Measurements from ENCODE around the gene STX16.
"Not testable (repeated sequence)": the region's sequence is repeated elsewhere in the genome, so short reads cannot be mapped to it uniquely, and the experiment has no call there.

Gene STX16

DNA sequence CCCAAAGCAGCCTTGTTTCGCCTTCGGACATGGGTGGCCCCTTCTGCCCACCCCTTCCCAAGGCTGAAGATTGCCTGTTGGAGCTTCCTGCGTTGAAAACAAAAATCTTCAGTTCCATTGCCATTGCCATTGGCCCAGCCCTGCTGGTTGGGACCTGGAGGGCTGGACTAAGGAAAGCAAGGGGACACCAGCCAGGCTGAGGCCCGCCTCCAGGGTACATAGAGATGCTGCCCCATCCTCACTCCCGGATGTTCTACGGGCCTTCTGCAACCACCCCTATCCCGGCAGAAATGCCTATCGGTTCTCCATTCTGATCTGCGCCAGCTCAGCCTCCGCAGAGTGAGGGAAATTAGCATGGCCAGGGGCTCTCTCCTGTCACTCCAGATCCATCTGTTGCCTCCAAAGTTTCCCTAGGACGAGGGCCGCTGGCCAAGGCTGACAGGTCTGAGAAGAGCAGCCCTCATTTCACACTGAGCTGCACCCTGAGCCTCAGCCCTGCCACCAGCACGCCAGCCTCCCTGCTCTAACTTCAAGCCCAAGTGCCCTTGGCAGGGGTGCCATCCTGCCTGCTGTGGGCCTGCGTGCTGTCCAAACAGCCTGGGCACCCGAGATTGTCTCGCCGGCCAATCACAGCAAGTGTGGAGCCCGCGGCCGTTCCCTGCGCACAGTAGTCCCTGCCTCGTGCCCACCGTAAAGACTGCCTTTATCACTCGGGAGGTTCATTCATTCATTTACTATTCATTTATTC, 13.4 kb upstream of the STX16 start:
- DNase-seq (ENCODE audit: low read depth), result no peak

DNA sequence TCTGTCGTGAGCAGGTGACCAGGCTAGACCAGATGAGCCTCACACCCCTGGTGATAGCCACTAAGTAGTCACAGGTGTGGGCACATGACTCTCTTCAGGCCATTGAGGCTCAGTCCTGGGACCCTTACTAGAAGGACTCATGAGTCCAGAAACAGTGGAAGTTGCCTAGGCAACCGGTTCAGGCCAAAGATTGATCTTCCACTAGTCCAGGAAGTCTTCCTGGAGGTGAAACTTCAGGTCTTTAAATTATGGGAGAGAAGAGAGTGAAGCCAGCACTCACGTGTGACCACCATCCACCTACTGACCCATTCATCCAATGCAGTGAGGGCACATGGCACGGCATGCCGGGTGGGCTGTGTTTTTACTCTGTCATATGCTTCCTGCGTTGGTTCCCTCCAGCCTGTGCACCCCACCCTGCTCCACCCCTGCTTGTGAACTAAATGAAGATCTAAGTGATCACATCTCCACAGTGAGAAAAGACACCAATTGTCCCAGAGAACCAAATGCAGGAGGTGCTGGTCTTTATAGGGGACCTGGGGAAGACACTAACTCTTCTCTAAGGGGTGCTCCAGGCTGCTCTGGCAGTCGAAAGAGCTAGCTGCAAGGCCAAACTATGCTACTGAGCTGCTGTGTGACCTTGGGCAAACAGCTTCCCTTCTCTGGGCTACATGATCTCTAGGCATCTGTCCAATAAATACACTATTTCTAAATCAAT, 12.5 kb upstream of the STX16 start:
- no peak for DNase-seq (ENCODE audit: low read depth)

DNA sequence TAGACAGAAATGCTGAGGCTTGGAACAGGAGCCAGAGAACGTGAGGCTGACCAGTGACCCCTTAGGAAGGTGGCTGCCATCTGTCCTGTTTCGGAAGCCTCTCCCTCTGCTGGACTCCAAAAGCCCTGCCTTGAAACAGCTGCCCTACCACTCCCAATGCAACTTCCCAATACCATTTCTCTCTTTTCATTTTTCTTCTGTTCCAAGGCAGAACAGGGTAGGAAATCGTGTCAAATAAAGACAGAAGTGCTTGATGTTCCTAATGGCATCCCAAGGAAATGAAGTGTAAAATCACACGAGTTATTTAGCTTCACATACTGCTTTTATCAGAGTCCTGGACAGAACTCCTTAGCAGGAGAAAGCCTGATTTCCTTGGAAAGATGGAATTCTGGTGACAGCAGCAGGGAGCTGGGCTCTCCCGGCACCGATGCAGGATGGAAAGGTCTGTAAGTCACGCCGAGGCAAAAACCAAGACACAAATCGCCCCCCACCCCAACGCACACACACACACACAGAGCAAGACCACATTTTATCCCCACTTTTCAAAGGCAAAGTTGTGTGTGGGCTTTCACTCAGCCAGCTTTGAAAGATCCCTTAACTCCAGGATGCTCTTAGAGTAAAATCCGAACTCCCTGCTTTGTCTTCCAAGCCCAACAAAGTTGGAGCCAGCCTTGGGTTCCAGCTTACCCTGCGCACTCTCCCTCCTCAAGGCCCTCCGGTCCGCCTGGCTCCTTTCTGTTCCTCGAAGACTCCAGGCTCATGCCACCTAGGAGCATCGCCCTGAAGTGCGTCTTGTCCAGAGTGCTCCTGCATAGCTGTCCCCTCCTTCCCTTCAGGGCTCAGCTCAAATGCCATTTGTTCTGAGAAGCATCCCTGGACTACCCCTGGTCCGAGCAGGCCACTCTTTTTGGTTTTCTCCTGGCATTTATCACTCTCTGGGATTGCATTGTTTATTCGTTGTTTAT, 11.6 kb upstream of the STX16 start:
- DNase-seq (ENCODE audit: low read depth), result no peak

DNA sequence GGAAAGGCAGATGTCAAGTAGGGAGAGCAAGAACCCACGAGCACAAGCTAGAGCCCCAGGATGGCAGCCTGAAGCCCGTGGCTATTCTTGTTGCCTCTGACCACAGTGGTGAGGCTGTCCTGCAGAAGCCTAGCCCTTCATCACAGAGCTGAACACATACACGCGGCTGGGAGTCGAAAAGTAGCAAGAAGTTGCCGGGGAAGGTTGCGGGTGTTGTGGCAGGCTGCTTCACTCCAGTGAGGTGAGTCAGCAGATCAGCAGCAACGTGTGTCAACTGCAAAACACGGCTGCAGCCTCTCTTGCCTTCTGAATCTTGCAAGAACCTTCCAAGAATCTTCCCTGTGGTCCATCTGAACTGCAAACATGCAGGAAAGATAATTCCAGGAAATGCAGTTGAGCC, 10.6 kb upstream of the STX16 start:
- DNase-seq (ENCODE audit: low read depth), result no peak

DNA sequence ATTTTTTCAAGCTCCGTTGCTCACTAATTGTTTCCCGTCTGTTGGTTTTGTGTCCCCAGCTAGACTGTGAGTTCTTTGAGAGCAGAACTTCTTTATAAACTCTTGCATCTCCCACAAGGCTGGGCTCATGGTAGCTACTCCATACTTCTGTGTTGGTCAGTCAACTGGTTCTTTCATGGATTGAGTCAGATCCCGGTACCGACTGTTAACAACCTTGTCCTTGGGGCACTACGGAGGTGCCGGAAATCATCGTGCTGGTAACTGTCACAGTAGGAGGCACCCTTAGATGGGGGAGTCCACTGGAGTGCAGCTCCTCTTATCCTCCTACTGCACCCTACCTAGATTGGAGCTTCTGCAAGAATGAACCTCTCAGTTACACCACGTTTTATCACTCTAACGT, 8.6 kb upstream of the STX16 start:
- DNase-seq (ENCODE audit: low read depth), result no peak

DNA sequence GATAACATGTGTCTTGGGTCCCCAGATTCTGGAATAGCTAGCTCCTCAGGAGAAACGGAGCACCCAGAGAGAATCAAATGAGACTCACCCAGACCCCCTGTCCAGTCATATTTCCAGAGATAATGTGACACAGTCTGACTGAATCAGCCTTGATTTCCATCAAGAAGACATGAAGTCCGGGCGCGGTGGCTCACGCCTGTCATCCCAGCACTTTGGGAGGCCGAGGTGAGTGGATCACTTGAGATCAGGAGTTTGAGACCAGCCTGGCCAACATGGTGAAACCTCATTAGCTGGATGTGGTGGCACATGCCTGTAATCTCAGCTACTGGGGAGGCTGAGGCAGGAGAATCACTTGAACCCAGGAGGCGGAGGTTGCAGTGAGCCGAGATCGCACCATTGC, 8.2 kb upstream of the STX16 start:
- not testable (repeated sequence) for DNase-seq (ENCODE audit: low read depth)

DNA sequence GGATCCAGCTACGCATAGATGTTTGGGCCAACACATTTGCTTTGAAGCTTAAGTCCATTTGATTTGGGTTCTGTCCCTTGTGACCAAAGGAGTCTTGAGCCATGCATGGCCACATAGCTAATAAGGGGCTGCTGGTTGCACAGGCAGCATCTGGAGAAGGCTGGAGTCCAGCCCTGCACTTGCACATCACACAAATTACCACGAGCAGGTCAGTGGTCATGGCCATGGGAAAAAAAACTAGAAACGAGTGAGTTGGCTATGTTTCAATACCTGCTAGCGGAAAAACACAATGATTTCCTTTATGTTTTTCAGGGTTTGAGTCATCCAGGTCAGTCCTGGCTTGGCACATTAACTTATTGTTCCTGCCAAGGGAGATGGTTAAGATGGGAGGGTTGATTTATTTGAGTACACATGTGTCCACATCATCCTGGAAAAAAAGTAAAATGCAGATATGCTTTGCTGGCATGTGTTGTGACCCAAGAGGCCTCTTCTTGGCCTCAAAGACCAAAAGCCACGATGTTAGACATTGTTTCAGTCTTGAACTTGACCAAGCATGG, 5.6 kb upstream of the STX16 start:
- no peak for DNase-seq (ENCODE audit: low read depth)

DNA sequence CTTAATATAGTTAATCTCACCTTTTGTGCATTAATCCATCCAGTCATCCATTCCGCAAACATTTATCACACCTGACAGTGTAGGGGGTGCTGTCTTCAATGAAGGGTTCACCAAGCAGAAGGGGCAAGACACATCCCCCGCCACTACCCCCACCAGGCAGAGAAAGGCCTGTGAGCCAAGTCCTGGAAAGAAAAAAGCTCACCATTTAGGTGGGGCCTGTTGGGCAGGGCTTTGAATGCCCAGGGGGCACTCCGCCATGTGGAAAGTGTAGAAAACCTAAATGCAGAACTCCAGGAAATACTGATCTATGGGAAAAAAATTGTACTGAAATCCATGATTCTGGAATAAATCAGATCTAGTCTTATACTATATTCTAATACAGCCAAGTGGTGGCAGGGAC, 4.8 kb upstream of the STX16 start:
- no peak for DNase-seq (ENCODE audit: low read depth)

DNA sequence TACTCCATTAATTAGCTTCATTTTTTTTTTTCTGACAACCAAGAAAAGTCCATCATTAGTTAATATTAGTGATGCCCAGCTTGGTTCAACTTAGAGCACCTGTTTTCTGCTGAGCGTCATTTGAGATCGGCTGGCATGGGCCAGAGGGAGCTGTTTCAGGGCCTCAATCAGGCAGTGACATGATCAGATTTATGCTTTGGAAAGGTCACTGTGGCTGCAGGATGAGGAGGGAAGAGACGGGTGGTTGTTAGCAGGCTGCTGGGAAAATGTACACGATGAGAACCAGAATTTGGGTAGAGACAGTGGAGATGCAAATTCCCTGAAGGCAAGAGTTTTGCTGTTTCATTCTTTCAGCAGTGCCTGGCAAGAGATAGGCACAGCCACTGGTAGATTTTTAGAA, 4.4 kb upstream of the STX16 start:
- DNase-seq (ENCODE audit: low read depth), result no peak

DNA sequence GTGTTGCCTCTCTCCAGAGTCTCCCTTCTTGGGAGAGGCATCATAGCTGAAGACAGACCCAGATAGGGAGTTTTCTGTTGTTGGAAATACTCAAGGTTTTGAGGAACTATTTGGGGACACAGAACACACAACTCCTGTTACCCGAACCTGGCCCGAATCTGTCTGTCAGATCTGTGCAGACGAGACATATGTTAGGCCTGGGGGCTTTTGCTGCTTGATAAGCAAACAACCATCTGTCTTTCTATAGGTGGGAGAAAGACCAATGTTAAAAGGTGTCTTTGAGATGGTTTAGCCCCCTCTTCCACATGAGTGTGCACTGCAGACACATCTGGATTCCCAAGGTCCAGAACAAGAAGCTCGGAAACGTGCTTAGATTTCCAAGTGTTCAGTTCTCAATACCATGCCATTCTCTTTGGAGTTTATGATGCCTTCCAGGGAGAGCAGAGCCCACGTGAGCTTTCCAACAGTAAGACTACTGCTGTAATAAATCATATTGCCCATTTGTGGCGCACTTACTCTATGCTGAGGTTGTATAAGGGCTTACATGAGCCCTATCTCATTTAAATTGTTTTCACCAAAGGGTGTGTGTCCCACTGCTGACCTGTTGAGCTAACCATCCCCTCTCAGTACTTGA, 3.8 kb upstream of the STX16 start:
- DNase-seq (ENCODE audit: low read depth), result no peak

DNA sequence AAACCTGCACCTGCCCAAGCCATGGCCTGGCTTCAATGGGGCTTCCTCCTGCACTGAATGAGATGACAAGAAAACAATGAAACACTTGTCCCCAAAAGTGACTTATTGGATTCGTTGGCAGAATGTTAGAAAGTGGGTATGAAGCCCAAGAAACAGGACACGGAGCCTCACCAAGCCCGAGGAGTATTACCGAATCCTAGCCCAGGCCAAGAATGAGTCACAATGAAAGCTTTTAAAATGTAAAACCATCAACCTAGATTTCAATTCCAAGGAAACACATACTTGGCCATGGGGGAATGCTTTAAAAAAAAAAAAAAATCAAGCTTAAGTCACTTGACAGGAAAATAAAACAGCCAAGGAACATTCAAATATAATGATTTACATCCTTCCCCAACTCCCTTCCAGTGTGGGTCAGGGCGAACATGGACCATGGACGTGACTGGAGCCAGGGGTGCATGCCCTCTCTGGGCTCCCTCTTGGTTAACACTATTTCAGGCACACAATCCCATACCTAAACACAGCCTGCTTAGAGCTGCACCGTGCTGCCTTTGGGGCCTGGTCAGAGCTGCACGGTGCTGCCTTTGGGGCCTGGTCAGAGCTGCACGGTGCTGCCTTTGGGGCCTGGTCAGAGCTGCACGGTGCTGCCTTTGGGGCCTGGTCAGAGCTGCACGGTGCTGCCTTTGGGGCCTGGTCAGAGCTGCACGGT, 3.1 kb upstream of the STX16 start:
- DNase-seq (ENCODE audit: low read depth), result no peak

DNA sequence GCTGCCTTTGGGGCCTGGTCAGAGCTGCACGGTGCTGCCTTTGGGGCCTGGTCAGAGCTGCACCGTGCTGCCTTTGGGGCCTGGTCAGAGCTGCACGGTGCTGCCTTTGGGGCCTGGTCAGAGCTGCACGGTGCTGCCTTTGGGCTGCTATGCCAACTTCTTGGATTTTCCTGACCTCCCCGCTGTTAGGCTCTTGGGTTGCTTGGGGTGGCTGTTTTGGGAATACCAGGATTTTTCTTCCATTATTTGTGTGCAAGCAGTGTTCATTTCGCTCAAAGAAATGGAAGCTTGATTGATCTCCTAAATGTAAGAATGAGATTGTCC, 2.6 kb upstream of the STX16 start:
- not testable (repeated sequence) for DNase-seq (ENCODE audit: low read depth)

DNA sequence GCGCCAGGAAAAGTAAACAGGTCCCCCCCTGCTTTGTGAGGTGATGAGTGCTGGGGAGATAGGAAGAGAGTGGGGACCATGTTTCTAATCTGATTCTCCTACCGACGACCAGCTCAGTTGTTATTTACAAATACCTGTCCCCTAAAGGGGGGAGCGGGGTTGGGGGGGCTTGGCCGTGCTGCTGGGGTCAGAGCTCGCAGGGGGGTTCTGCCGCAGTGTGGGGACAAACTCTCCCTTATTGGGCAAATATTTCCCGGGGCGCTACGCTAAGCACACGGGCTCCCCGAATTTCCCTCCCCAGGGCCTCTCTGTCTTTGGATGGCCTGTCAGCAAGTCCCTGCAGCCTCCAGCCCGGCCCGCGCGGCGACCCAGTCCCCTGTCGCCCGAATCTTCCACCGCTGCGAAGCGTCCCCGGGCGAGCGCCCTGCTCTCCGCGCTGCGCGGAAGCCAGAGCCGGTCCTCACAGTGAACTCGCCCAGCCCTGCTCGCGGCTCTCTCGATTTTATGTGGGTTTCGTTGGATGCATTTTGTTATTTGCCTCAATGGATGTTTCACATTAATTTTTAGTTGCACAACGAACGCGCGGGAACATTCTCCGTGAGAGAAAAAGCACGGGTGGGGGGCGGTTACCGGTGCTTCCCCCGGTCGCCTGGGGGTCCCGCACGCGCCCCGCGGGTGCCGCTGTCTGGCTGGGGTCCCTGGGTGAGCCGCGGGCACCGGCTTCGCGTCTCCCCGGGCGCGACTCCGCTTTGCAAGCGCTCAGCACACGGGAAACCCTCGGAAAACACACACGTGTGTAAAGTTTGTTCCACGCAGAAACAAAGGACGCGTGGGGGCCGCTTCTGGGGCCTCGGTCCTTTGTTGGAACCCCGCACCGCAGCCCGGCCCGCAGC, 1.5 kb upstream of the STX16 start:
- peak; percentile 24 for DNase-seq (ENCODE audit: low read depth)

DNA sequence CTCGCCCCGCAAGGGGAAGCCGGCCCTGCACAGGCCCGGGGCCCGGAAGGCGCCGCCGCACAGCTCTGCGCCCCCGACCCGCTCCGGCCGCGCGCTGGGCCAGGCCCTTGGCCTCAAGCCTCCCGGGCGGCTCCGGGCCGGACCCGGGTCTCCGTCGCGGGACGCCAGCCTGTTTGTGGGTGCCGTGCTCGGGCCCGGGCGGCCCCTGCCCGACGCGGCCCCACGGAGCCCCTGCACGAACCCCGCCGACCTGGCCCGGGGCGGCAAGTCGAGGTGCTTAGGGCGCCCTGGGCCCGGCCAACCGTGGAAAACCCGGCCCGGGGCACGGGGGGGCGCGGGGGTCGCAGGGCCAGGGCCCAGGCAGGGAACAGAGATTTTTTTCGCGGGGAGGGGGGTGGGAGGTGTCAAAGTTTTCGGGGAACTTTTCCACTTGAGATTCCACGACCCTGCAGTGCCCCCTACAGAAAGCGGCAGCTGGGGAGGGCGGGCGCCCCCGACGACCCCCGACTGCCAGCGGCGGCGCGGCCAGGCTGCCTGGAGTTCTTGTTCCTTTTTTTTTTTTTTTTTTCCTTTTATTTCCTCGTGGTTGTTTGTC, 805 bp upstream of the STX16 start:
- no peak for DNase-seq (ENCODE audit: low read depth)

DNA sequence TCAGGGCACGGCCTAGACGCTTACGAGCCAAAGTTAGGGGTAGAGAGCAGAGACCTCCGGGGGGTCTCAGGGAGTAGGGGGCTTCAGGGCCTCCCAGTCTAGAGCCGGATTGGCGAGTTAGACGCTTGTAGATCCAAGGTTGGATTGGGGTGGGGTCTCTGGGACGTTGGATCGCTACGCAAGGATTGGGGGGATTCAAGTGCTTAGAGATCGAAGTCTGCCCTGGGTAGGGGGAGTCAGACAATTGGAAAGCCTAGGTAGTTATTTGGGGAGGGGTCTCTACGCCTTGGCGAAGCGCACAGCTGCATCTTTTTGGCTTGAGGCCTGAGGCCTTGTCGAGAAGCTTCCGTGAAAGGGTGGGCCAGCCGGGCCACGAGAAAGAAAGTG, 469 bp downstream of the STX16 start:
- DNase-seq (ENCODE audit: low read depth), result no peak

DNA sequence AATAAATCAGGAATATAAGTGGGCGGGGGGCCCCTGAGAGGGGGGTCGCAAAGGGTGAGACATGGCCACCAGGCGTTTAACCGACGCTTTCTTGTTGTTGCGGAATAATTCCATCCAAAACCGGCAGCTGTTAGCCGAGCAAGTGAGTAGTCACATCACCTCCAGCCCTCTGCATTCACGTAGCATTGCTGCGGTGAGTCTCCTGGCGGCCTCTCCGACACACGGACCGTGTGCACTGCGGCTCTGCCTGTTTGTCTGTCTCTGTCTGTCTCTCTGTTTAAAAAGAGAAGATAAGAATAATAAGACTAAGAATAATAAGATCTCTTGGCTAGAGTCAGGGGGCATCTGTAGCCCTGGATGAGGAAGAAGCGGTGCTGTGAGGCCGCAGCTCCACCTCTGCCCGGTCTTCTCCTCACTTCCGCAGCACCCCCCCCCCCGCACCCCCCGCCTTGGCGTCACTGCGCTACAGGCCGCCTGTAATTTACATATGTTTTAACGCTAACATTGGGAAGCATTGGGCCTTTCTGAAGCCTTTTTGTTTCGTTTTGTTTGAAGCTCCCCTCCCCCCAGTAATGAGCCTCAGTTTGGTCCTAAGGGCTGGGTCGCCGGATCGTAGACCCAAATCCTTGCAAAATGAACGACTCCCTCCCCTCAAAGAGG, 993 bp downstream of the STX16 start:
- DNase-seq (ENCODE audit: low read depth), result peak; percentile 48

DNA sequence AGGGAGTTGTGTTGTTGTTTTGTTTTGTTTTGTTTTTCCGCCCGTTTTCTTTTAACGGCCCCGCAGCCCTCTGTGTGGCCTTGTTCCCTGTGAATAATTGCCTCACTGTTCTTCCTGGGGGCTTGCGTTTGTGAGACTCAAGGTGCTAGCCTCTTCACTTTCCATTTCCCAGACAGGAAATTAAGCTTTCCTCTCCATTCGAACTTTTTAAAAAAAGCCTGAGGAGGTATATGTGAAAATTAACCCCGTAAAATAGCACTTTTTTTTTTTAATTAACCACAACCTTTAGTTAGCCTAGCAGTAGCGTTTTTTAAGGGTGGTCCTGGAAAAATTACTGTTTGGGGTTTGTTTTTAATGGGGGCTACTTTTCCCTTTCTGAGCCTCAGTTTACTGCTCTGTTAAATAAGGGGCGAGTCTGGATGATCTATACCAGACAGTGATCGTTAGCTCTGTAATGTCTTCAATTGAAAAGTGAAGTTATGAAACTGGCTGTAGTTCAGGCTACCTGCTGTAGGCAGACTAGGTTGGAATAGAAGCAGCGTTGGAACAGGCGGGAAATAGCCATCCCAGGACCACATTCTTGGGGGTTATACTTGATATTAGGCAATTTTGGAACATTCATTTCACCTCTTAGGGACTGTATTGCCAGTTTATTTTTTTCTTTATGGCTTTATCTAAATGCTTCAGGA, 1.7 kb downstream of the STX16 start:
- DNase-seq (ENCODE audit: low read depth), result no peak

DNA sequence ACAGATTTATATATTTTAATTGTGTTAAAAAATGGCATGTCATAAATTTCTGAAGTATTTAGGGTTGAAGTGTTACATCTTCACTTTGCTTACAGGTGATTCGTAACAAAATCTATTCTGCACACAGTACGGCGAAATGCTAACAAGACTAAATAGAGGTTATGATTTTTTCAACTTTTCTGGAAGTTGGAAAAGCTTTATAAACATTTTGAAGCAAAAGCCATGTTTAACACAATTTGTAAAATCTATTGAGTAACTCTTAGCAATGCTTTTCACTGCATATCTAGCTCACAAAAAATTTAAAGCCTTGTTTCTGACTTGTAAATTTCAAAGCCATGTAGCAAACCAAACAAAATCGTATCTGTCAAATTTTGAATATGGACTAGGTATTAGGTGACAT, 3.3 kb downstream of the STX16 start:
- no peak for DNase-seq (ENCODE audit: low read depth)
